ENCODE data around the gene IGFLR1.
"Not testable (repeated sequence)": the region's sequence is repeated elsewhere in the genome, so short reads cannot be mapped to it uniquely, and the experiment has no call there.

The IGFLR1 gene

GRCh38 chr19:35739275-35740107 lies 2.8 kb downstream of the IGFLR1 start:
- DNase-seq, result no peak

- no peak for DNase-seq
Measured at GRCh38 chr19:35738887-35739229, 3.4 kb downstream of the IGFLR1 start.

GRCh38 chr19:35738021-35738886 lies 4.0 kb downstream of the IGFLR1 start:
- no peak for DNase-seq

- no peak for DNase-seq
Measured at GRCh38 chr19:35736913-35737886, 5.1 kb downstream of the IGFLR1 start.

- DNase-seq, result no peak
Measured at GRCh38 chr19:35734889-35735288, 7.4 kb downstream of the IGFLR1 start.

- no peak for DNase-seq
Measured at GRCh38 chr19:35734273-35734672, 8.0 kb downstream of the IGFLR1 start.

GRCh38 chr19:35733180-35734125 lies 8.8 kb downstream of the IGFLR1 start:
- DNase-seq, result no peak

- DNase-seq, result no peak
Measured at GRCh38 chr19:35732540-35733179, 9.6 kb downstream of the IGFLR1 start.

- no peak for DNase-seq
Measured at GRCh38 chr19:35731779-35732405, 10.4 kb downstream of the IGFLR1 start.

- DNase-seq, result no peak
Measured at GRCh38 chr19:35731353-35731752, 10.9 kb downstream of the IGFLR1 start.

- no peak for DNase-seq
Measured at GRCh38 chr19:35730326-35730725, 11.9 kb downstream of the IGFLR1 start.

- no peak for DNase-seq
Measured at GRCh38 chr19:35729763-35730162, 12.5 kb downstream of the IGFLR1 start.

GRCh38 chr19:35729021-35729420 lies 13.2 kb downstream of the IGFLR1 start:
- DNase-seq, result no peak

- no peak for DNase-seq
Measured at GRCh38 chr19:35727956-35728706, 14.1 kb downstream of the IGFLR1 start.

GRCh38 chr19:35727053-35727955 lies 14.9 kb downstream of the IGFLR1 start:
- no peak for DNase-seq

- DNase-seq, result no peak
Measured at GRCh38 chr19:35725216-35725861, 16.9 kb downstream of the IGFLR1 start.

GRCh38 chr19:35724560-35724959 lies 17.7 kb downstream of the IGFLR1 start:
- DNase-seq, result no peak

GRCh38 chr19:35724132-35724531 lies 18.1 kb downstream of the IGFLR1 start:
- not testable (repeated sequence) for DNase-seq

All from stimulated activated CD4-positive, alpha-beta T cell treated with anti-CD3 and anti-CD28 coated beads, Interleukin-4, amount 100 ng/mL, for 24 hours (primary cell).